H1 (cell line): ENCODE measurements around the gene DCDC1. TPM values are rescaled to one million over a fixed set of nuclear protein-coding genes. Genes with fewer than 3 reads are reported as not detected.

Source experiments
- CHD1 ChIP-seq: IDR thresholded peaks from 2 replicates; pipeline ENCODE4 v1.6.1; 2012; ENCODE audit warnings: low read depth, low read length, improper control_type of control experiment
- KDM1A ChIP-seq: fragments of 200-600, 300-600 bp; sonication (generic); IDR thresholded peaks from 2 replicates; pipeline ENCODE4 v1.7.1; 2016; ENCODE audit warnings: mild to moderate bottlenecking, low read length, borderline replicate concordance
- POU5F1 ChIP-seq: IDR thresholded peaks from 2 replicates; pipeline ENCODE4 v1.6.1; 2011; ENCODE audit warnings: low read depth, mild to moderate bottlenecking, low read length, moderate library complexity
- polyA plus RNA-seq, 7 experiments: library from polyadenylated mRNA; depleted of rRNA in 3 of 7; stranded (reverse) in 5 of 7; unstranded in 2 of 7; fragments of >200 nt in 5 of 7; fragments of 200-250 nt in 2 of 7; gene quantifications; 1 replicate in 5 of 7; 2 replicates in 1 of 7; 4 replicates in 1 of 7; pipeline versions ENCODE4 v1.2.1 to v1.2.3, GENCODE V29; 2011 to 2013; ENCODE audit warnings: missing spikeins in 2 of 7, mixed read lengths in 2 of 7
- total RNA-seq: library from RNA; stranded (reverse); fragmentation: NEBNext Ultra II Directional; extraction: Animal tissue kit (Norgen Biotek cat#: 25700); gene quantifications from 2 replicates; pipeline ENCODE4 v1.2.1, GENCODE V29; 2021
- TF ChIP-seq, protein P1 (sequence below), 3 experiments: IDR thresholded peaks; 1 replicate in 2 of 3; 2 replicates in 1 of 3; pipeline versions ENCODE4 v1.5.1 to v1.6.1; 2011; ENCODE audit warnings: low read length in 3 of 3, mild to moderate bottlenecking in 3 of 3, inconsistent platforms in 2 of 3, low read depth in 1 of 3, moderate library complexity in 1 of 3; ENCODE audit not compliant: insufficient read depth in 1 of 3; ENCODE audit errors: control extremely low read depth in 1 of 3

The DCDC1 gene
- total and polyA plus RNA-seq, 2 of the 8 experiments (the other 6 are each of a cell fraction or from before 2014, with no cell fraction given): 0.15 to 0.56 TPM

GRCh38 chr11:31092638-31093037 lies 276.9 kb downstream of the DCDC1 start (continued):
- TF ChIP-seq, protein P1, sequence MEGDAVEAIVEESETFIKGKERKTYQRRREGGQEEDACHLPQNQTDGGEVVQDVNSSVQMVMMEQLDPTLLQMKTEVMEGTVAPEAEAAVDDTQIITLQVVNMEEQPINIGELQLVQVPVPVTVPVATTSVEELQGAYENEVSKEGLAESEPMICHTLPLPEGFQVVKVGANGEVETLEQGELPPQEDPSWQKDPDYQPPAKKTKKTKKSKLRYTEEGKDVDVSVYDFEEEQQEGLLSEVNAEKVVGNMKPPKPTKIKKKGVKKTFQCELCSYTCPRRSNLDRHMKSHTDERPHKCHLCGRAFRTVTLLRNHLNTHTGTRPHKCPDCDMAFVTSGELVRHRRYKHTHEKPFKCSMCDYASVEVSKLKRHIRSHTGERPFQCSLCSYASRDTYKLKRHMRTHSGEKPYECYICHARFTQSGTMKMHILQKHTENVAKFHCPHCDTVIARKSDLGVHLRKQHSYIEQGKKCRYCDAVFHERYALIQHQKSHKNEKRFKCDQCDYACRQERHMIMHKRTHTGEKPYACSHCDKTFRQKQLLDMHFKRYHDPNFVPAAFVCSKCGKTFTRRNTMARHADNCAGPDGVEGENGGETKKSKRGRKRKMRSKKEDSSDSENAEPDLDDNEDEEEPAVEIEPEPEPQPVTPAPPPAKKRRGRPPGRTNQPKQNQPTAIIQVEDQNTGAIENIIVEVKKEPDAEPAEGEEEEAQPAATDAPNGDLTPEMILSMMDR (IDR thresholded peaks at IDR 0.05; ENCODE audit: control extremely low read depth in 1 of 3, insufficient read depth in 1 of 3, low read depth in 1 of 3, low read length in 3 of 3): no peak
- TF ChIP-seq POU5F1: no peak
- TF ChIP-seq CHD1: no peak
- no peak for TF ChIP-seq KDM1A
